H1 (cell line): ENCODE results near the gene GPSM3. TPM values are rescaled to one million over a fixed set of nuclear protein-coding genes. Genes with fewer than 3 reads are reported as not detected.

ENCODE experiments used
- CHD1 ChIP-seq: IDR thresholded peaks from 2 replicates; pipeline ENCODE4 v1.6.1; 2012; ENCODE audit warnings: low read depth, low read length, improper control_type of control experiment
- CHD7 ChIP-seq: fragments of 300-600 bp; sonication (generic); IDR thresholded peaks from 2 replicates; pipeline ENCODE4 v1.7.1; 2012; ENCODE audit warnings: low read length, moderate library complexity, mild to moderate bottlenecking, inconsistent platforms; ENCODE audit not compliant: insufficient replicate concordance
- CTCF ChIP-seq, 3 experiments: IDR thresholded peaks; 1 replicate in 2 of 3; 2 replicates in 1 of 3; pipeline versions ENCODE4 v1.5.1 to v1.6.1; 2011; ENCODE audit warnings: low read length in 3 of 3, mild to moderate bottlenecking in 3 of 3, inconsistent platforms in 2 of 3, low read depth in 1 of 3, moderate library complexity in 1 of 3; ENCODE audit not compliant: insufficient read depth in 1 of 3; ENCODE audit errors: control extremely low read depth in 1 of 3
- KDM1A ChIP-seq: fragments of 200-600, 300-600 bp; sonication (generic); IDR thresholded peaks from 2 replicates; pipeline ENCODE4 v1.7.1; 2016; ENCODE audit warnings: mild to moderate bottlenecking, low read length, borderline replicate concordance
- RNF2 ChIP-seq: fragments of 200-900, 300-1000 bp; sonication (generic); IDR thresholded peaks from 2 replicates; pipeline ENCODE4 v1.7.1; 2016; ENCODE audit warnings: borderline replicate concordance, low read depth, mild to moderate bottlenecking, antibody characterized with exemption, low read length; ENCODE audit not compliant: poor library complexity, severe bottlenecking; ENCODE audit errors: missing control alignments
- SIRT6 ChIP-seq: IDR thresholded peaks from one replicate; pipeline ENCODE4 v1.7.1; 2012; ENCODE audit warnings: low read length, inconsistent platforms
- USF2 ChIP-seq: IDR thresholded peaks from 2 replicates; pipeline ENCODE4 v1.6.1; 2011; ENCODE audit warnings: low read length, improper control_type of control experiment
- polyA plus RNA-seq, 7 experiments: library from polyadenylated mRNA; depleted of rRNA in 3 of 7; stranded (reverse) in 5 of 7; unstranded in 2 of 7; fragments of >200 nt in 5 of 7; fragments of 200-250 nt in 2 of 7; gene quantifications; 1 replicate in 5 of 7; 2 replicates in 1 of 7; 4 replicates in 1 of 7; pipeline versions ENCODE4 v1.2.1 to v1.2.3, GENCODE V29; 2011 to 2013; ENCODE audit warnings: missing spikeins in 2 of 7, mixed read lengths in 2 of 7
- total RNA-seq: library from RNA; stranded (reverse); fragmentation: NEBNext Ultra II Directional; extraction: Animal tissue kit (Norgen Biotek cat#: 25700); gene quantifications from 2 replicates; pipeline ENCODE4 v1.2.1, GENCODE V29; 2021

The GPSM3 gene
- total and polyA plus RNA-seq, 2 of the 8 experiments (the other 6 are each of a cell fraction or from before 2014, with no cell fraction given) = 6.6 to 9.8 TPM

- no peak for TF ChIP-seq CHD7
- no peak for TF ChIP-seq CHD1
- TF ChIP-seq RNF2 = no peak
- no peak for TF ChIP-seq USF2
- no peak for TF ChIP-seq SIRT6
- TF ChIP-seq CTCF (IDR thresholded peaks at IDR 0.05; ENCODE audit: control extremely low read depth in 1 of 3, insufficient read depth in 1 of 3, low read depth in 1 of 3, low read length in 3 of 3) = no peak
- TF ChIP-seq KDM1A = no peak
Measured at GRCh38 chr6:32210191-32210601, 17.8 kb upstream of the GPSM3 start (continued).
